GM21381 (cell line): Measurements from ENCODE around the gene FPR1.
"Not testable (repeated sequence)": the region's sequence is repeated elsewhere in the genome, so short reads cannot be mapped to it uniquely, and the experiment has no call there.

Experiments used
- ATAC-seq: cut with Tn5 transposase; IDR thresholded peaks from one replicate; pipeline ENCODE4 v1.9.1; 2021; ENCODE audit warnings: mild to moderate bottlenecking, moderate library complexity; ENCODE audit not compliant: unreplicated experiment

FPR1 gene

GRCh38 chr19:51779703-51780102 lies 28.0 kb upstream of the FPR1 start:
- no peak for ATAC-seq

- ATAC-seq: no peak
Measured at GRCh38 chr19:51779181-51779580, 27.5 kb upstream of the FPR1 start.

GRCh38 chr19:51777570-51778462 lies 26.1 kb upstream of the FPR1 start:
- ATAC-seq: no peak

GRCh38 chr19:51776561-51776960 lies 24.9 kb upstream of the FPR1 start:
- not testable (repeated sequence) for ATAC-seq

DNA sequence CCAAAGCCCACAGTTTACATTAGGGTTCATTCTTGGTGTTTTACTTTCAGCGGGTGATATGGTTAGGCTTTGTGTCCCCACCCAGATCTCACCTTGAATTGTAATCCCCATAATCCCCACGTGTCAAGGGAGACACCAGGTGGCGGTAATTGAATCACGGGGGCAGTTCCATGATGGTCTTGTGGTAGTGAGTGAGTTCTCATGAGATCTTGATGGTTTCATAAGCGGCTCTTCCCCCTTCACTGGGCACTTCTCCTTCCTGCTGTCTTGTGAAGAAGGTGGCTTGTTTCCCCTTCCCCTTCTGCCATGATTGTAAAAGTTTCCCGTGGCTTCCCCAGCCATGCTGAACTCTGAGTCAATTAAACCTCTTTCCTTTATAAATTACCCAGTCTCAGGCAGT lies 21.3 kb upstream of the FPR1 start:
- ATAC-seq: no peak

DNA sequence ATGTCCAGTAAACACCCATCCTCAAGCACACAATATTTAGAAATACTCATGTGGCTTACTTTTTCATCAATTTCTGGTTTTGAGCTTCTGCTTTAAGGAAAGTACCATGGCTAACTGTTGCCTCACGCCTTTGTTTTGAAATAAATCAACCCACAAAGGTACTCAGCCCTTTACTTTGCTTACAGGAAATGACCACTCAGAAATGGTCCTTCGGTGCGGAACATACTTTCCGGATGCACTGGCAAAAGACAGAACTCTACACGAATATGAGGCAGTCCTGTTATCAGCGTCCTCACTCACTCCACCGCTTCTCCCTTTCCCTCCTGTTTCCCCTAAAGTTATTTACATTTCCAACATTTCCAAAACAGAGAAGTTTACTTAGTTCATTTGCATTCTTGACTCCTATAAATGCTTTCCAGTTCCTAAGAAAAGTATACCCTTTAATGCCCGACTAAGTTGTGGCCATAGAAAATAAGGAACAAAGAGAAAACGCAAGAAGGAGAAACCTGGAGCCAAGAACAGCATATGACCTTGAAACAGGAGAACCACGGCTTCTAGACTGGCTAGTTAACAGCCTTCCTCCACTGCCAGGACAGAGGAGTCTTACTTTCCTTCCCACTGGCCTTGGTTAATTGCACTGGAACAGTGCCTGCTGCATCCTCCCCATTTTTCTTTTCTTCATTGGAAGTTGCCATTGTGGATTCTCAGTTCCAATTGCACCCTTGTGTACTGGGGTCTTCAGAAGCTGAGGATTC lies 19.9 kb upstream of the FPR1 start:
- no peak for ATAC-seq

- ATAC-seq: no peak
Measured at GRCh38 chr19:51766461-51766860, 14.8 kb upstream of the FPR1 start.

- no peak for ATAC-seq
Measured at GRCh38 chr19:51765086-51765485, 13.4 kb upstream of the FPR1 start.

DNA sequence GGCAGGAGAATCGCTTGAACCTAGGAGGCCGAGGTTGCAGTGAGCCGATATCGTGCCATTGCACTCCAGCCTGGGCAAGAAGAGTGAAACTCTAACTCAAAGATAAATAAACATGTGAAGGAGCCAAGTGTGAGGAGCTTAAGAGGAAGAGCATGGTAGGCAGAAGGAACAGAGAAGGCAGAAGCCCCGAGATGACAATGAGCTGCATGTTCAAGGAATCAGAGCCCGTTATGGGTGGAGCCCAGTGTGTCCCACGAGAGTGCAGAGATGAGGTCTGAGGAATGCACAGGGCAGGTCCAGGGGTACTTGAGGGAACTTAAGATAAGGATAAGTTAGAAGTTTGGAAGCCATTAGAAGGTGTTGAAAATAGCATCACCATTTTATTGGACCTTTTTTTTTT lies 10.0 kb upstream of the FPR1 start:
- ATAC-seq: no peak

DNA sequence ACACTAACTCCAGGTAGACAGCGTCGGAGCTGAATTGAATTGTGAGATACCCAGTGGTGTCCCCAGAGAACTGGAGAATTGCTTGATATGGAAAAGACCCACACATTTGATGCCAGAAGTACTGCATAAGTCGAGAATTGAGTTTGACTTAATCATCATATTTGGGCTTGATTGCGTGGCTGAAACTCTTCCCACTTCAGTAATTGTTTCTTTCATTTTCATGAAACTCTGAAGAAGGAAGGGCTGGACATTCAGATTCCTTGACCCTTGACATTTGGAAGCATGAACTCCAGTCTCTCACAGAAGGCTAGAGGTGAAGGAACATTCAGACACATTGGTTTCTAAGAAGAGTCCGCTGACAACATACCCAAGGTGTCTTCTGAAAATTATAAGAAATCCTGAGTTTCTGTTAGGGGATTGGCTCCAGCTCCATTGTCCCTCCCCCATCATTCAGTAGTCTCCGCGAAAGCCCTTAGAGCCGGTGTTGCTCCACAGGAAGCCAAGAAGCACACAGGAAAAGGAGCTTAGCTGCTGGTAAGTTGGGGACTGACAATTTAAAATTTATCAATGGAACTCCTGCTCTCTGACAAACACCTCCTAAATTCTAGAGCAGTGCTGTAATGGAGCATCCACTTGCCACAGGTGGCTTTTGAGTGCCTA lies 9.1 kb upstream of the FPR1 start, which contains the start of gene FPR2:
Gene FPR2 (plus strand): TSS at position 484 of the 660 bp plus-strand sequence. CDS start 7,479 bp downstream, outside the sequence.
- no peak for ATAC-seq

DNA sequence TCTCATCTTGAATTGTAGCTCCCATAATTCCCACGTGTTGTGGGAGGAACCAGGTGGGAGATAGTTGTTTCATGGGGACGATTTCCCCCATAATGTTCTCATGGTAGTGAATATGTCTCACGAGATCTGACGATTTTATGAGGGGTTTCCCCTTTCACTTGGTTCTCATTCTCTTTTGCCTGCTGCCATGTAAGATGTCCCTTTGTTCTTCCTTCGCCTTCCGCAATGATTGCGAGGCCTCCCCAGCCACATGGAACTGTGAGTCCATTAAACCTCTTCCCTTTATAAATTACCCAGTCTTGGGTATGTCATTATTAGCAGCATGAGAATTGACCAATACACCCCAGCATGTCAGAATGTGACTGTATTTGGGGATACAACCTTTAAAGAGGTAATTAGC lies 3.9 kb upstream of the FPR1 start:
- no peak for ATAC-seq

GRCh38 chr19:51754770-51755169 lies 3.1 kb upstream of the FPR1 start:
- no peak for ATAC-seq

- no peak for ATAC-seq
Measured at GRCh38 chr19:51754109-51754508, 2.4 kb upstream of the FPR1 start.

GRCh38 chr19:51750400-51751094 lies 1.1 kb downstream of the FPR1 start:
- no peak for ATAC-seq

- ATAC-seq: no peak
Measured at GRCh38 chr19:51749979-51750378, 1.7 kb downstream of the FPR1 start.

GRCh38 chr19:51746731-51747130 lies 4.9 kb downstream of the FPR1 start:
- ATAC-seq: no peak

GRCh38 chr19:51743405-51743804 lies 8.3 kb downstream of the FPR1 start:
- no peak for ATAC-seq

- ATAC-seq: no peak
Measured at GRCh38 chr19:51742789-51743188, 8.9 kb downstream of the FPR1 start.

DNA sequence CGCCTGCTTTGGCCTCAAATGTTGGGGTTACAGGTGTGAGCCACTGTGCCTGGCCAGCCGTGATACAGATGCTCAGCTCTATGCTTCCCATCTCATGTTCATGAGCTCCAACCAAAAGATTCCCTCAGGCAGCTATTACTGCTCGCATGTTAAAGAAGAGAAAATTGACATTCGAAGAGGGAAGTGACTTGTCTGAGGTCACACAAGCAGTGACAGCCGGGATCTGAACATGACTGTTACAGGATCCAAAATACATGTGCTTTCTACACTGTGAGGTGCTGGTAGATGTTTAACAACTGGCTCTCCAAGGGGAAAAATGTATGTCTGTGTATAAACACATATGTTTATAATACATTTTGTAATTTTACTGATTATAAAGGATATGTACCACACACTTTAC lies 11.3 kb downstream of the FPR1 start:
- ATAC-seq: no peak

DNA sequence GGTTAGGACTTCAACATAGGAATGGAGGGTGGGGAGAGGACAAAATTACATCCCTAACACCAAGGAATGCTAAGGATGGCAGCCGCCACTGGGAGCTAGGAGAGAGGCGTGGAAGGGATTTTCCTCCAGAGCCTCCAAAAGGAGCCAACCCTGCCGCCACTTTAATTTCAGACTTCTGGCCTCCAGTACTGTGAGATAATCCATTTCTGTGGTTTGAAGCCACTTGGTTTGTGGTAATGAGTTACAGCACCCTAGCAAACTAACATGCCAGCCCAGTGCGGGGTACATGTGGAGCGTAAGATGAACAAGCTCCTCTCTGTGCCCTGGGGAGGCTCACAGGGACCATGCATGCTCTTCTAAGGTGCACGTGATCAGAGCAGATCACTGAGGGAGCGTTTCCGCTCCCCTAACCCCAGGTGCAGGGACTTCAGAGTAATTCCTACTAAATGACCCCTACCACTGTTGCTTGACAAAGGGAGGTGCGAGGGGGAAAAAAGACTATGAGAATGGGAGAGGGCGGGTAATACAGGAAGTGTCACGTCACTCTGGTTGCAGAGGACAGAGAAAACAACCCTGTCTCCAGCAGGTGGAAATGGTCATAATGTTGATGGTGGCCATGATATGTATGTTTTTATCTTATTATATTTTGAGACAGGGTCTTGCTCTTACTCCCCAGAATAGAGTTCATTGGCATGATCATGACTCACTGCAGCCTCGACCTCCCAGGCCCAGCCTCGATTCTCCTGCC lies 12.0 kb downstream of the FPR1 start:
- no peak for ATAC-seq
